ENCODE data around the gene SLC29A1.

The SLC29A1 gene

GRCh38 chr6:44237021-44237812 lies 13.8 kb downstream of the SLC29A1 start:
- peak; percentile 44 for DNase-seq (ENCODE audit: low read depth)

- peak; percentile 77 for DNase-seq (ENCODE audit: low read depth)
These were observed 14.5 kb downstream of the SLC29A1 start for GRCh38 chr6:44237813-44238433.

GRCh38 chr6:44238687-44239350 lies 15.4 kb downstream of the SLC29A1 start:
- no peak for DNase-seq (ENCODE audit: low read depth)

- no peak for DNase-seq (ENCODE audit: low read depth)
These were observed 19.9 kb downstream of the SLC29A1 start for GRCh38 chr6:44243345-44243744.

- no peak for DNase-seq (ENCODE audit: low read depth)
These were observed 22.1 kb downstream of the SLC29A1 start for GRCh38 chr6:44245391-44245911.

- peak; percentile 80 for DNase-seq (ENCODE audit: low read depth)
These were observed 22.7 kb downstream of the SLC29A1 start for GRCh38 chr6:44245912-44246662.

GRCh38 chr6:44246663-44247337 lies 23.4 kb downstream of the SLC29A1 start, which contains the start of gene HSP90AB1:
HSP90AB1 (plus strand) TSS chr6:44247101; CDS start chr6:44248630, 1,529 bp downstream.
- DNase-seq (ENCODE audit: low read depth), result peak; percentile 95

- peak; percentile 87 for DNase-seq (ENCODE audit: low read depth)
These were observed 24.2 kb downstream of the SLC29A1 start for GRCh38 chr6:44247338-44248302.

- no peak for DNase-seq (ENCODE audit: low read depth)
These were observed 25.2 kb downstream of the SLC29A1 start for GRCh38 chr6:44248579-44248978.

GRCh38 chr6:44249082-44249748 lies 25.8 kb downstream of the SLC29A1 start:
- DNase-seq (ENCODE audit: low read depth), result no peak

- DNase-seq (ENCODE audit: low read depth), result no peak
These were observed 26.8 kb downstream of the SLC29A1 start for GRCh38 chr6:44250067-44250717.

GRCh38 chr6:44250718-44251123 lies 27.3 kb downstream of the SLC29A1 start:
- no peak for DNase-seq (ENCODE audit: low read depth)

GRCh38 chr6:44251576-44252524 lies 28.5 kb downstream of the SLC29A1 start:
- DNase-seq (ENCODE audit: low read depth), result no peak

GRCh38 chr6:44253307-44254101 lies 30.1 kb downstream of the SLC29A1 start:
- peak; percentile 47 for DNase-seq (ENCODE audit: low read depth)

GRCh38 chr6:44254191-44255104 lies 31.1 kb downstream of the SLC29A1 start:
- no peak for DNase-seq (ENCODE audit: low read depth)

Measured in activated T-helper 9 cell treated with anti-CD3 and anti-CD28 coated beads, Interleukin-2, amount 50 U/mL, for 16 hours (primary cell).